ENCODE data around the gene ANKRD55.
A peak's percentile ranks its signal among the peaks of the same experiment; 100 is the strongest.

Gene ANKRD55

DNA sequence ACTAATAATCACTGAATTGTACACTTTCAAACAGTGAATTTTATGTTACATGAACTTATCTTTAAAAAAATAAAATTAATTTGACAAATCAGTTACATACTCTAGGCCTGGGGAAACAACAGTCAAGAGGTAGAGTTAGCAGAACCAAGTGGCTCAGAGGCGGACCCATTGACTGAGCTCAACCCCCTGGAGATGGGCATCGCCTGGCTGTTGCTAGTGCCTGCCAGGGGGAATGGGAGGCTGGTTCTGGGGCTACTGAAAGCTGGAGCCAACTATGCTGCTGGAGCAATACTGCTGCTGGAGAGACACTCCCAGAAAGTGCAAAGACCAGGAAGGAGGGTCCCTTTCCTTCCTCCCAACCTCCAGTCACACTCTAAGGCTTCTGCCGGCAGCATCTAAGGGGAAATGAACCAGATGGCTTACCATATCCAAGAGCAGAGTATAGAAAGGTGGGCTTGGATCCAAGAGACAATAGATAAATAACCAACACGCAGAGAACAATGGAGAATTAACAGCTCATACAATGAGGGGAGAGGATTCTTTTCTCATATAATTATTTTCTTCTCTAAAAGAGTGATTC, 40.3 kb upstream of the ANKRD55 start:
- TF ChIP-seq, protein P1, sequence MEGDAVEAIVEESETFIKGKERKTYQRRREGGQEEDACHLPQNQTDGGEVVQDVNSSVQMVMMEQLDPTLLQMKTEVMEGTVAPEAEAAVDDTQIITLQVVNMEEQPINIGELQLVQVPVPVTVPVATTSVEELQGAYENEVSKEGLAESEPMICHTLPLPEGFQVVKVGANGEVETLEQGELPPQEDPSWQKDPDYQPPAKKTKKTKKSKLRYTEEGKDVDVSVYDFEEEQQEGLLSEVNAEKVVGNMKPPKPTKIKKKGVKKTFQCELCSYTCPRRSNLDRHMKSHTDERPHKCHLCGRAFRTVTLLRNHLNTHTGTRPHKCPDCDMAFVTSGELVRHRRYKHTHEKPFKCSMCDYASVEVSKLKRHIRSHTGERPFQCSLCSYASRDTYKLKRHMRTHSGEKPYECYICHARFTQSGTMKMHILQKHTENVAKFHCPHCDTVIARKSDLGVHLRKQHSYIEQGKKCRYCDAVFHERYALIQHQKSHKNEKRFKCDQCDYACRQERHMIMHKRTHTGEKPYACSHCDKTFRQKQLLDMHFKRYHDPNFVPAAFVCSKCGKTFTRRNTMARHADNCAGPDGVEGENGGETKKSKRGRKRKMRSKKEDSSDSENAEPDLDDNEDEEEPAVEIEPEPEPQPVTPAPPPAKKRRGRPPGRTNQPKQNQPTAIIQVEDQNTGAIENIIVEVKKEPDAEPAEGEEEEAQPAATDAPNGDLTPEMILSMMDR (IDR thresholded peaks at IDR 0.05) = no peak

DNA sequence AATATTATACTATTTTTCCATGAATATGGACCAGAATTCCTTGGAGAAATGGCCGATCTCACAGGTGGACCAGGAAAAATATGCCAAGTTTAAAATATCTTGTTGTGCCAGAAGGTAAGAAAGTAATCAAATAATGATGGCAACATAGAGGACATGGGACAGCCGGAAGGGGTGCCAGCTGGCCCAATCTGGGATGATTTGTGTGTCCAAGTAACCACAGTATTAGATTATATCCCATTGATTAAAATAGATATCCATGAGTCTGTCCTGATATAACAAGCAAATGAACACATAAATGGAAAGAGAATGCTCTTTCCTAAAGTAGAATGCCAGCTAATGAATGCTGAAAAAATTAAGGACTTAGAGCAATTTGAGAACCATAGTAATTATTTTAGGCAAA, 39.6 kb upstream of the ANKRD55 start:
- TF ChIP-seq, protein P1 (IDR thresholded peaks at IDR 0.05) = no peak

DNA sequence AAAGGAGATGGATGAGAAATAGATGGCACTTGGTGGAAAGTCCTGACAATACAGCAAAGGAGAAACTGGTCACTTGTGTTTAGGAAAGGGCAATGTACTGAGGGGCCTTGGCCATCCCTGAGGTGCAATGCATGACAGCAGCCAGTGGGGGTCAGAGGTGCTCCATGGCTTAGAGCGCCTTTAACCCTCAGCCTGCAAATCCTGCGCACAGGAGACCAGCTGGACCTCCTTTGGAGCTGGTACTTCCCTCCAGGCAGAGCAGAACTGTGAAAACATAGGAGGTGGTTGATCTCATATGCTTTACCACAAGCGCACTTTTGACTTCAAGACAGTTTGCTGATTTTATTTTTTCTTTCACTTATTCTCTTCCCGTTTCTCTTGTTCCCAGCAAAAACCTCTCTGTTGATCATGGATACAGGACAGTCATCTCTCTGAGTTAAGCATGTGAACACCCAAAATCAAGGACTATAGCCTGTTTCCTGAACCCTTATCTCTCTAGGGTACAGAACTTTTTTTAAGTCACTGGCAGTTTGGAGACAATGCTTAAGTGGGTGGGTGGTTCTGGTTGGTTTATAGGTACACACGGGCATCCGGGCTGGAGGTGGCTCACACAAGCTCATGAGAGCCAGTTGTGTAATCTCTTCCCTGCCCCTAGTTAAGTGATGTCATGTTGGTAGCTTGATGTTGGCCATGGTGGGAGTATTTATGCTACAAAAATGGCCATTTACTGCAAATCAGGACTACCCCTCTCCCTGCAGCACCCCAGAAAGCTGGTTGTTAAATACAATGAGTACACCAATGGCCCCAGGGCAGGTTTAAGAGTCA, 37.6 kb upstream of the ANKRD55 start:
- TF ChIP-seq, protein P1 (IDR thresholded peaks at IDR 0.05) = peak; percentile 99

DNA sequence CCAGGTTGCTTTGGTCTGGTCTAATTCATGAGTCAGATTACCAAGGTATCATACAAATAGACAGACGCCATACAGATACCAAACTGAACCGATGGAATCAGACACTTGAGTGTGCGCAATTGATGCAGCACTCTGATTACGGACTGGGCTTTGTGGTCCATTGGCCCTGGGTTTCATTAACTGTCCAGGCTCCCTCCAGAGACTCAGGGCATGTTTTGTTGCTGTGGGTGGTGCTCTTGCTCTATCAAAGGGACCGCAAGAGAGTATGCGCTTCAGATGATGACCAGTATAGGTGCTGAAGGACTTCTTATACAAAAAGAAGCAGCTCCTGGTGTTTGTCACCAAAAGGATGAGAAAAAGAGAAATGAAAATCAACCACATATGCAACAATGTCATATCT, 36.9 kb upstream of the ANKRD55 start:
- TF ChIP-seq, protein P1 (IDR thresholded peaks at IDR 0.05) = no peak

DNA sequence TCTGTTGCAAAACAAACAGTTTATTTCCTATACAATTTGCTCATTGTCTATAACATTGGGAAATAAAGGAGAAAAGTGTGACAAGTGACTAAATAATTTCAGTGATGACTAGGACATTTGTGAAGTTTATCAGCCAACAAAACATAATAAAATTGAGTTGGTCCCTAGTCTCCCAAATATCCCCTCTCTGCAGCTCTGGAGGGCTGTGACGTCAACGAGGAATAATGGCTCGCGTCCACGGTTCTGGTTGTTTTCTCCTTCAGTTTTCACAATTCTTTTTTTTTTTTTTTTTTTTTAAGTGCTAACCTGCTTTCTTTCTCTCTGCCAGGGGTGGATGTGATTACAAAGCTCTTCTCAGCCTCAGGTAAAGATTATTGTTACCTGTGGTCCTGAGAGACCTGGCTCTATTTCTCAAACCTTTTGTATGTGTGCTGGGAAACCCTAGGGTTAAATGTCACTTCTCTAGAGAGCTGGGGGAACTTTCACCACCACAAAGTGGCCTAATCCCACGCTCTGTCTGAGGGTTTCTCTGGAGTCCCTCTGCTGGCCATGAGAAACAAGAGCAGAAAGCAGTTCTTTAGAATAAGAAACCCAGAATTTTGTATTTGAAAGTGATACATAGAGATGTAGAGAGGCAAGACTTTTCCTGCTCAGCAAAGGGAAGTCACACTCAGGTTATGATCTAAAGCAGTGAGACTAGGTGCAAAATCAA, 36.2 kb upstream of the ANKRD55 start:
- TF ChIP-seq, protein P1 (IDR thresholded peaks at IDR 0.05) = peak; percentile 16; the same call in 1 of the 2 replicates

DNA sequence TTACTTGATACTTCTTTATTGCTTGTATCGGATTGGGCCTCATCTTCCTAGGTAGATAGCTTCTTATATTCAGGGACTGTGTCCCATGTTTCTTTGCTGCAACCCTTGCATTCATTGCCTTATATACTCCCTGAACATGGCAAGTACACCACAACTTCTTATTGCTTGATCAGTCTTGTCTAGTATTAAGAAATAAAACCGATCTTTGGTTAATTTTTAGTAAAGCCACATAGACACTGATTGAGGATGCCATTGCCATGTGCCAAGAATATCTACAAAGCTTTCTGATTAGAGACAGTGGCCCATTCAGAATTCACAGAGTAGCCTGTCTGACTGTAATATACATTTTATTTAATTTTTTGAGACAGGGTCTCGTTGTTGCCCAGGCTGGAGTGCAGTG, 34.7 kb upstream of the ANKRD55 start:
- TF ChIP-seq, protein P1 (IDR thresholded peaks at IDR 0.05) = no peak

DNA sequence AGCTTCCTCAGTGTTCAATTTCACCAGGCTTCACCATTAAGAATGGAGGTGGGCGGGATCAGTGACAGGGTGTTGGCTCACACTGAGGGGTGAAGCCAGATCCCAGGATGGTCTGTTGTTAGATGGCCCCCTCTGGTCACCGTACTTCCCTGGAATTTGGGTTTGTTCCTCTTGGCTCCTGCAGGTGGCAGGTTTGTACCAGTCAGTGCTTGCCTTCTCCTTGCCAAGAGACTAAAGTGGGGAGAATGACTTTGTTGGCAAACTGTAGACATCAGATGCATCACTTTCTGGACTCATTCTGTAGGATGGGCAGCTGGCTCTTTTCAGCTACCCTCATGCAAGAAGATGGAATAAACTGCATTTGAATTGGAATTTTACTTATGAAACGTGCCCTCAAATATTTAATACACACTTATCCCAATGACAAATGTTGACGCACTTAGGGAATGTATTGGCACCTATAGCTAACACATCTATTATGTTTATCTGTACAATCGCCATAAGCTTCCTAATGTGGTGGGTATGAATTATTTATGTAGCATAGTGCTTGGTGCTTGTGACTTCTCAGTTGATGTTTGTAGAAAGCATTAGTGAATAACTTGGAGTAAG, 31.4 kb upstream of the ANKRD55 start:
- TF ChIP-seq, protein P1 (IDR thresholded peaks at IDR 0.05) = peak; percentile 78

Measured in LNCAP (cell line).